Esophagus squamous epithelium (tissue), 5 donors: ENCODE measurements around the gene NEK1. TPM values are rescaled to one million over a fixed set of nuclear protein-coding genes. Genes with fewer than 3 reads are reported as not detected.

ENCODE experiments used
- DNase-seq: peaks from one replicate; lab custom pipeline; 2025; lab: John Stamatoyannopoulos, UW
- H3K27ac ChIP-seq, 4 donors: fragments of 200-600 bp; sonication (generic); one replicate each; pipeline ENCODE4 v1.5.1; 2016 to 2019; ENCODE audit warnings: mild to moderate bottlenecking in 1 of 4
- H3K27me3 ChIP-seq, 4 donors: fragments of 200-600 bp; sonication (generic); 1 replicate in 3 of 4; 2 replicates in 1 of 4; pipeline versions ENCODE4 v1.5.1 to v1.6.0; 2017 to 2021; ENCODE audit warnings: antibody characterized with exemption in 1 of 4
- H3K36me3 ChIP-seq, 3 donors: fragments of 200-600 bp; sonication (generic); one replicate each; pipeline ENCODE4 v1.5.1; 2016 to 2019
- H3K4me1 ChIP-seq, 3 donors: fragments of 200-600 bp; sonication (generic); one replicate each; pipeline ENCODE4 v1.5.1; 2017 to 2019
- H3K4me3 ChIP-seq, 4 donors: fragments of 200-600 bp; sonication (generic); 1 replicate in 3 of 4; 2 replicates in 1 of 4; pipeline ENCODE4 v1.5.1; 2016 to 2019; ENCODE audit warnings: mild to moderate bottlenecking in 2 of 4, moderate library complexity in 1 of 4
- H3K9me3 ChIP-seq, 3 donors: fragments of 200-600 bp; sonication (generic); one replicate each; pipeline ENCODE4 v1.5.1; 2016 to 2019
- CTCF ChIP-seq, 6 experiments: fragments of 450-650 bp in 4 of 6; fragments of 200-600 bp in 2 of 6; sonication (generic) in 2 of 6; IDR thresholded peaks; one replicate each; pipeline ENCODE4 v1.5.1; 2016 to 2019; ENCODE audit warnings: antibody characterized with exemption in 6 of 6, mild to moderate bottlenecking in 4 of 6, moderate library complexity in 4 of 6
- POLR2A ChIP-seq, 4 donors: fragments of 450-650 bp; IDR thresholded peaks; one replicate each; pipeline ENCODE4 v1.6.1; 2017; ENCODE audit warnings: antibody characterized with exemption in 4 of 4, mild to moderate bottlenecking in 4 of 4, moderate library complexity in 3 of 4
- WGBS, 2 donors: methylation state at CpG; one replicate each; pipeline ENCODE4 v1.1.5; 2018; 5-methylcytosine and 5-hydroxymethylcytosine counted together
- intact Hi-C: fragments of 100-400 bp; cut with DNase I; formaldehyde crosslinking; loops from one replicate; pipeline ENCODE4 v1.15.0; 2022
- total RNA-seq, 4 donors: library from RNA; depleted of rRNA; stranded (reverse); fragments of >200 nt; gene quantifications; one replicate each; pipeline ENCODE4 v1.1.0, GENCODE V29; 2016
- donor health status: DM: yes; HTN: yes; CAD: no.

NEK1 gene
- total RNA-seq, 4 donors from 2014 or later: 3.8 to 12.0 (median 7.5) TPM

DNA sequence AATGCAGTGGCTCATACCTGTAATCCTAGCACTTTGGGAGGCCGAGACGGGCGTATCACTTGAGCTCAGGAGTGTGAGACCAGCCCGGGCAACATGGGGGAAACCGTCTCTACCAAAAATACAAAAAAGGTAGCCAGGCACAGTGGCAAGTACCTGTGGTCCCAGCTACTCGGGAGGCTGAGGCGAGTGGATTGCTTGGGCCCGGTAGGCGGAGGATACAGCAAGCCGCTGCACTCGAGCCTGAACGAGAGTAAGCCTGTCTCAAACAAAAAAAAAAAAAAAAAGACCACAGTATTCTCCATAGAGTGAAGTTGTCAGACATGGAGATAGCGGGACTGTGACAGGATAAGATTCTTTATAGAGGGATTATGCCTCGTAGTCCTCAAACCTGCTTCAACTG, 265.5 kb downstream of the NEK1 start:
- Histone ChIP-seq H3K4me1 (no peaks in the 10 kb centered on the region), H3K27ac (no peak overlapping the region), H3K4me3 (no peak overlapping the region), H3K9me3 (no peaks in the 10 kb centered on the region), H3K27me3 (no peaks in the 10 kb centered on the region), H3K36me3 (no peaks in the 10 kb centered on the region)
- TF ChIP-seq POLR2A (IDR thresholded peaks at IDR 0.05) (no peak), CTCF (IDR thresholded peaks at IDR 0.05) (no peak)
- no peak for DNase-seq
- intact Hi-C loops: no loop called here
- WGBS, 2 donors: 83 to 86% methylated on average over 13 to 14 of the region's 14 CpGs

DNA sequence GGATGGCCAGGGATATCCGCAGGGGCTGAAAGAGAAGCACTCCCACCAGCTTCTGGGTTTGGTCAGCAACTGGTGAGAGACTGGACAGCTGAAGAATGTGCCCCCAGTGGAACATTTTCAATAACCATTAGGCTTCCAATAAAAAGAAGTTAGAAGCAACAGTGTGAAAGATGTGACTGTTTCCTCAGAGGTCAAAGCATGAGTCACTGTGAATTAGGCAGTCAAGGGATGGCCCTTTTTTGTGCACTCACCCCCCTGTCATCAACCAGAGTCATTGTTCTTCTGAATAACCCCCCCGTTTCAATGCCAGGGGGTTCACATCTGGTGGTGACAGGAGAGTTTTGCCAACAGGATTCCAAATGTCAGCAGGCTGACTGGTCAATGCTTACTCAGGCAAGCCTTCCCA, 267.1 kb downstream of the NEK1 start:
- no peak overlapping the region for H3K4me3 ChIP-seq
- intact Hi-C loops: no loop called here
- H3K36me3 ChIP-seq: no peaks in the 10 kb centered on the region
- no peaks in the 10 kb centered on the region for H3K27me3 ChIP-seq
- H3K9me3 ChIP-seq: no peaks in the 10 kb centered on the region
- no peaks in the 10 kb centered on the region for H3K4me1 ChIP-seq
- 63 to 70% methylated on average over 2 of the region's 2 CpGs for WGBS, 2 donors
- TF ChIP-seq CTCF (IDR thresholded peaks at IDR 0.05): no peak
- no peak for TF ChIP-seq POLR2A (IDR thresholded peaks at IDR 0.05)
- DNase-seq: no peak
- no peak overlapping the region for H3K27ac ChIP-seq

Other genes with a start within 250 kb of the NEK1 start
- 10 to 100 TPM; 31.3 to 66.3 (median 46.1) TPM for gene CLCN3, start 8.0 kb upstream of the NEK1 start, total RNA-seq
- gene HPF1, start 145.4 kb upstream of the NEK1 start, total RNA-seq: 10 to 100 TPM; 11.1 to 40.9 (median 17.1) TPM